Measurements from ENCODE around the gene DTX3. TPM values are rescaled to one million over a fixed set of nuclear protein-coding genes. Genes with fewer than 3 reads are reported as not detected.
"Not testable (repeated sequence)": the region's sequence is repeated elsewhere in the genome, so short reads cannot be mapped to it uniquely, and the experiment has no call there.

Gene DTX3, protein sequence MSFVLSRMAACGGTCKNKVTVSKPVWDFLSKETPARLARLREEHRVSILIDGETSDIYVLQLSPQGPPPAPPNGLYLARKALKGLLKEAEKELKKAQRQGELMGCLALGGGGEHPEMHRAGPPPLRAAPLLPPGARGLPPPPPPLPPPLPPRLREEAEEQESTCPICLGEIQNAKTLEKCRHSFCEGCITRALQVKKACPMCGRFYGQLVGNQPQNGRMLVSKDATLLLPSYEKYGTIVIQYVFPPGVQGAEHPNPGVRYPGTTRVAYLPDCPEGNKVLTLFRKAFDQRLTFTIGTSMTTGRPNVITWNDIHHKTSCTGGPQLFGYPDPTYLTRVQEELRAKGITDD
- polyA plus RNA-seq (ENCODE audit: insufficient read length), result 22.4 TPM

DNA sequence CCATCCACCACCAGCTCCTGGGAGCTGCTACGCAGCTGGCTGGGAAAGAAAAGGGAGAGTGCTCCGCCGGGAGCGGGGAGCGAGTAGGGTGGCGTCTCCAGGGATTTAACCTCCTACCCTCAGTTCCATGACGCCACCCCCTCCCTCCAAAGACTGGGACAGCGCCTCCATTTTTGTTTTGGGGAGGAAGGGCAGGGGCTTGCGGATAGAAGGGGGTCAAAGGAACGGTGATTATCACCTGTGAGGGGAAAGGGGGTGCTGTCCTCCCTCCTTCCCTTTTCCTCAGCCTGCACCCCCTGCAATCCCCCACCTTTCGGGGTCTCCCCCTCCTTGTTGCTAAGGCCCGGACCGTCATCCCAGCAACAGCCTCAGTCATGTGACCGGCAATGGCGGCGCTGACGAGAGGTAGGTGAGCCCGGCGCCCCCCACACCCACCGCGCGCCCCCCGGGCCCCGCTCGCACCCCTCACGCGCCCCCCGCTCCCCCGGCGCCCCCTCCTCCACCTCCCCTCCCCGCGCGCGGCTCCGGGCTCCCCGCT is at the start of gene DTX3:
TSS of gene DTX3 (plus strand) at position 371 of the 538 bp plus-strand sequence. CDS start 1,694 bp downstream, outside the sequence.
- DNase-seq (ENCODE audit: low read depth), result no peak

DNA sequence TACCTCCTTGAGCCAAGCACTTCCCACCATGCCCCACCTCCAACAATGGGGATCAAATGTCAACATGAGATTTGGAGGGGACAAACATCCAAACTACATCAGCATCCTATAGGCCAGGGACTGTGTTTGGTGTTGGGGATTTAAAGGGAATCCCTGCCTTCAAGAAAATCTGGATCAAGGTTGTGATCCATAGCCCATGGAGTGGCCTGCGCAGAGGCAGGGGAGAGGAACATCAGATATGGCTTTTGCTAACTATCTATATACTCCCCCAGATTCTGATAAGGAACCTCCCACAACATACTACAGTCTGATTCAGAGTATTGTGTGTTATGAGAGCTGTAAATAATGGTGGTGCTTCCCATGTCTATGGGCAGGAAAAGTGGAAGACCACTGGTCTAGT is 49.7 kb upstream of the DTX3 start:
- no peak for DNase-seq (ENCODE audit: low read depth)

DNA sequence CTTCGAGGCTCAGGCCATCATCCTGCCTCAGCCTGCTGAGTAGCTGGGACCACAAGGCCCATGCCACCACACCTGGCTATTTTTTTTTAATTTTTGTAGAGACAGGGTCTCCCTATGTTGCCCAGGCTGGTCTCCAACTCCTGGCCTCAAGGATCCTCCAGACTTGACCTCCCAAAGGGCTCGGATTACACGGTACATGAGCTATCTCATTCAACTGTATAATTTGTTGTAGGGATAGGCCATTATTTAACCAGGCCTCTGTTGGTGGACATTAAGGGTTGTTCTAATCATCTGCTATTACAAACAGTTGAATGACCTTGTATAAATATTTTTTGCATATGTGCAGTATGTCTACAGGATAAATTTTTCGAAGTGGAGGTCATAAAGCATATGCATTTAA is 45.8 kb upstream of the DTX3 start:
- DNase-seq (ENCODE audit: low read depth), result no peak

DNA sequence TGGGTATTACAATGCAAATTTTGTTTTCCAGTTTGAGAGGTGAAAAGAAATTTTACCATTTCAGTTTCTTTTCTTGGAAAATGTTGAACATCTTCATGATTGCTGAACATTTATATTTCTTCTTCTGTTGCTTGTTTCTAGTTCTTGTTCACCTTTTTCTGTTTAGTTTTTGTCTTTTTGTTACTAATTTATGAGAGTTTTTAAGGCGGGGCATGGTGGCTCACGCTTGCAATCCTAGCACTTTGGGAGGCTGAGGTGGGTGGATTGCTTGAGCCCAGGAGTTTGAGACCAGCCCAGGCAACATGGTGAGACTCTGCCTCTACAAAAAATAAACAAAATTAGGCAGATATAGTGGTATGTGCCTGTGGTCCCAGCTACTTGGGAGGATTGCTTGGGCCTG is 44.1 kb upstream of the DTX3 start:
- DNase-seq (ENCODE audit: low read depth), result no peak

DNA sequence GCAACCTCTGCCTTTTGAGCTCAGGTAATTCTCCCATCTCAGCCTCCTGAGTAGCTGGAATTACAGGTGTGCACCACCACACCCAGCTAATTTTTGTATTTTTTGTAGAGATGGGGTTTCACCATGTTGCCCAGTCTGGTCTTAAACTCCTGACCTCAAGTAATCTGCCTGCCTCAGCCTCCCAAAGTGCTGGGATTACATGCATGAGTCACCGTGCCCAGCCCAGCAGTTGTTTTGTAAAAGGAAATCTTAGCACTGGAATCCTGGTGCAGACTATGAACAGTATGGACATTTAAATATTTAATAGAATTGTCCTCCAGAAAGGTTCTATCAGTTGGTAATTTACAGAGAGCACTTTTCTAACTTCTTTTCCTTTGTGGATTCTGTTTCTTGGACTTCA is 43.5 kb upstream of the DTX3 start:
- DNase-seq (ENCODE audit: low read depth), result not testable (repeated sequence)

DNA sequence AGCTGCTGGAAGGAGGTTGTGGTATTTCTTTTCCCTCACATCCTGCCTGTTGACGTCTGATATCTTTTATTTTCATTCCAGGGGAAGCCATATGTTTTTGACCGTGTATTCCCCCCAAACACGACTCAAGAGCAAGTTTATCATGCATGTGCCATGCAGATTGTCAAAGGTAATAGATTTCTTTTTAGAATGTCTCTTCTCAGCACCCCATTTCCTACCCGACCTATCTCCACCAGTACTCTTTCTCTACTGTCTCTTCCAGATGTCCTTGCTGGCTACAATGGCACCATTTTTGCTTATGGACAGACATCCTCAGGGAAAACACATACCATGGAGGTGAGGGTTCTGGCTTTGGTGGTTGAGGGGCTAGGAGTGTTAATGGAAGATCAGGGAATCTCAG is 41.3 kb upstream of the DTX3 start:
- no peak for DNase-seq (ENCODE audit: low read depth)

DNA sequence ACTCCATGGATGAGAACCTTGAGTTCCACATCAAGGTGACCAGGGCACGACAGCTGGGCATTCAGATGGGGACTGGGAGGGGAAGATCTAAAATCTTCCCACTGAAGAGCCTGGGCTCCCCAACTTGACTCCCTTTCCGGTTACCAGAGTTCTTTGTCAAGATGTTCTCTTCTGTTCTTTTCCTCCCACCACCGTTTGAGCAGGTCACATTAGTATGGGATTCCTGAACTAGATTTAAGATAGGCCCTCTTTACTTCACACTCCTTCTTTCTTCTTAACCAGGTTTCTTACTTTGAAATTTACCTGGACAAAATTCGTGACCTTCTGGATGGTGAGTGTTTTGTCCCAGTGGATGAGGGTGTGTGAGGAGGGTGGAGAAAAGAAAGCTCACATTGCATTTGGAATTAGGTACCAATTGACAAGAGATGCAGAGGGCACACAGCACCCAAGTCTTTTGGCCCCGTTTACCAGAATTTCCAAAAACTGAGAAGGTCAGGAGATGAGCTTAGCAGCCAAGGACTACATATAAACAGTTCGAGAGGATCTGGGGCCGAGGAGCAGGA is 40.4 kb upstream of the DTX3 start:
- no peak for DNase-seq (ENCODE audit: low read depth)

DNA sequence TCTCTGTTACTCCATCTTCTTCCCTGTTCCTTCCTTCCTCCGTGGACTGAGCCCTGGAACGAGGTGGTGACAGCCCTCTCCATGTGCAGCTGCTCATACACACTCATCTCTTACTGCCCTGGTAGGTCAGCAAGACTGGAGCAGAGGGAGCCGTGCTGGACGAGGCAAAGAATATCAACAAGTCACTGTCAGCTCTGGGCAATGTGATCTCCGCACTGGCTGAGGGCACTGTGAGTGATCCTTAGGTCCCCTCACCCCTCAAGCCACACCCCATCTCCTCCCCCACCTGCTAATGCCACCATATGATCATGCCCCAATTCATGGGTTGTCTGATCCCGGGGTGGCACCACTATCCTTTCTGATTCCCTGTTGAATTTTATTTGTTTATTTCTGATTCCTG is 35.8 kb upstream of the DTX3 start:
- no peak for DNase-seq (ENCODE audit: low read depth)

DNA sequence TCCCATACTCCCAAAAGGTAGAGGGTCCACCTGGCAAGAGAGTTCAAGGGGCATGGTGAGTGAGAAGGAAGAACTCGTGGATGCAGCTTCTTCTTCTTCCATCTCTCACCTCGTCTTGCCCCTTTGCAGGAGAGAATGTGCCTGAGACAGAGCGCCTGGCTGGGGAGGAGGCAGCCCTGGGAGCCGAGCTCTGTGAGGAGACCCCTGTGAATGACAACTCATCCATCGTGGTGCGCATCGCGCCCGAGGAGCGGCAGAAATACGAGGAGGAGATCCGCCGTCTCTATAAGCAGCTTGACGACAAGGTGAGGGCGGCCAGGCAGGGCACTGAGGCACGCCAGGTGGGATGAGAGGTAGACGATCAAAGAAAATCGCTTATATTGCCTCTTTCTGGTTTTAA is 34.8 kb upstream of the DTX3 start:
- DNase-seq (ENCODE audit: low read depth), result no peak

DNA sequence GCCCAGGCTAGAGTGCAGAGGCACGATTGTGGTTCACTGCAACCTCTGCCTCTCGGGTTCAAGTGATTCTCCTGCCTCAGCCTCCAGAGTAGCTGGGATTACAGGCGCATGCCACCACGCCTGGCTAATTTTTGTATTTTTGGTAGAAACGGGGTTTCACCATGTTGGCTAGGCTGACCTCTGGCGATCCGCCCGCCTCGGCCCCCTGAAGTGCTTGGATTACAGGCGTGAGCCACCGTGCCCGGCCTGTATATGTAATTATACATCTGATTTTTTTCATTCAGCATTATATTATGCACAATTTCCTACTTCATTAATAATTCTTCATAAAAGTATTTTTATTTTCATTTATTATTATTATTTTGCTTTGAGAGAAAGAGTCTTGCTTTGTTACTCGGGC is 34.2 kb upstream of the DTX3 start:
- not testable (repeated sequence) for DNase-seq (ENCODE audit: low read depth)

DNA sequence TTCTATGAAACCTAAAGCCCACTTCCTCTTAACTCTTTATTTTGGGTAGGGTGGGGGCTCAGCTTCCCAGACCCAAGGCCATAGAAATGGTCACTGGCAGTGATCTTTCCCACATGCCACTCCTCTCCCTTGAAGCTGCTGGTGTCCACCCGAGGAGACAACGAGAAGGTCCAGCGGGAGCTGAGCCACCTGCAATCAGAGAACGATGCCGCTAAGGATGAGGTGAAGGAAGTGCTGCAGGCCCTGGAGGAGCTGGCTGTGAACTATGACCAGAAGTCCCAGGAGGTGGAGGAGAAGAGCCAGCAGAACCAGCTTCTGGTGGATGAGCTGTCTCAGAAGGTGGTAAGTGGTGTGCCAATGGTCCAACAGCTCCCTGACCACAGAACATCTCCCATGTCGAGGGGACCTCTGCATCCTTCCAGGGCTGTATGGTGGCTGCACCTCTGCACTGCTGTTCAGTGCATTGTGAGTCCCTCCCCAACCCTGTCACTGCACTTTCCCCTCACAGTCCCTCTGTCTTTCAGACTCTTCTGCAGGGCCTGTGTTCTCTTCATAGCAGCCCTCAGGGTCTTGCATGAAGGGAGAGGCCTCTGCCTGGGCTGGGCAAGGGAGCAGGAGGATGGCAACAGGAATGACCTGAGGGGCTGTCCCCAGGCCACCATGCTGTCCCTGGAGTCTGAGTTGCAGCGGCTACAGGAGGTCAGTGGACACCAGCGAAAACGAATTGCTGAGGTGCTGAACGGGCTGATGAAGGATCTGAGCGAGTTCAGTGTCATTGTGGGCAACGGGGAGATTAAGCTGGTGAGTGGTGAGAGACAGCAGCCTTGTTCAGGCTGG is 32.5 kb upstream of the DTX3 start:
- no peak for DNase-seq (ENCODE audit: low read depth)

DNA sequence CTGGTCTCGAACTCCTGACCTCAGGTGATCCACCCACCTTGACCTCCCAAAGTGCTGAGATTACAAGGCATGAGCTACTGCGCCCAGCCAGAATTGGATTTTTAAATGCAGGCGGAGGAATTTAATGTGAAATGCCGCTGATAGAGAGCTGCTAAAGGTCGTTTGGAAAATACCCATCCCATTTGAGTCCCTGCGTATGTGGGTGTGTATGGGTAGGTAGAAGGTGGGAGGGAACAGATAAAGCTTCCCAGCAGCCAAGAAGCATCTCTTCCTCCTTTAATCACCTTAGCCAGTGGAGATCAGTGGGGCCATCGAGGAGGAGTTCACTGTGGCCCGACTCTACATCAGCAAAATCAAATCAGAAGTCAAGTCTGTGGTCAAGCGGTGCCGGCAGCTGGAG is 29.8 kb upstream of the DTX3 start:
- DNase-seq (ENCODE audit: low read depth), result no peak

DNA sequence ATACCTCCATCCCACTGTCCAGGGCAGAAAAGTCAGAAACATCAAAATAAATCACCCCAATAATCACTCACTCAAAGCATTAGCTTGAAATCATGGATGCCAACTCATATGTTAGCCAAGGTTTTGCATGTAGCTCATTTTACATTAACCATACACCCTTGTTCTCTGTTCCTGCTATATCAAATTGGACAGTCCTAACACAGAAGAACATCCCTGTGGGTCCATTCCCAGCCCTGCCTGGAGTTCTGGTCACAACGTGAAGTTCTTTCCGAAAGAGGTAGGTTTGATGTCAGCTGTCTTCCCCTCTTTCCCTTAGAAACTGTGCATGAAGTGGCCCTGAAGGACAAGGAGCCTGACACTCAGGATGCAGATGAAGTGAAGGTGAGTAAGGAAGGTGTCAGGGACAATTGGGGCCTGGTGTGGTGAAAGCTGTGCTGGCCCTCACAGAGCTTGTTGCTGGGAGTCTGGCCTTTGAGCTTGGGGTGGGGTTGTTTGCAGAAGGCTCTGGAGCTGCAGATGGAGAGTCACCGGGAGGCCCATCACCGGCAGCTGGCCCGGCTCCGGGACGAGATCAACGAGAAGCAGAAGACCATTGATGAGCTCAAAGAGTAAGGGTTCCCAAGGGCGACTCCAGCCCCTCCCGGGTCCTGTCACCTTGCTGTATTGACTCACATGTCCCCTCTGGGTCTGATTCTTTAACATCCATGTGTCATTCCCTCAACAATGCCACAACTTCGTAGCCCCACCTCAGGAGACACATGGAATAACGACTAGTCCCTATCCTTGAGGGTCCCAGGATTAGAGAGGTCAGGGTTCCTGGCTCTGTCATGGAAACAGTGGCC is 28.6 kb upstream of the DTX3 start:
- no peak for DNase-seq (ENCODE audit: low read depth)

DNA sequence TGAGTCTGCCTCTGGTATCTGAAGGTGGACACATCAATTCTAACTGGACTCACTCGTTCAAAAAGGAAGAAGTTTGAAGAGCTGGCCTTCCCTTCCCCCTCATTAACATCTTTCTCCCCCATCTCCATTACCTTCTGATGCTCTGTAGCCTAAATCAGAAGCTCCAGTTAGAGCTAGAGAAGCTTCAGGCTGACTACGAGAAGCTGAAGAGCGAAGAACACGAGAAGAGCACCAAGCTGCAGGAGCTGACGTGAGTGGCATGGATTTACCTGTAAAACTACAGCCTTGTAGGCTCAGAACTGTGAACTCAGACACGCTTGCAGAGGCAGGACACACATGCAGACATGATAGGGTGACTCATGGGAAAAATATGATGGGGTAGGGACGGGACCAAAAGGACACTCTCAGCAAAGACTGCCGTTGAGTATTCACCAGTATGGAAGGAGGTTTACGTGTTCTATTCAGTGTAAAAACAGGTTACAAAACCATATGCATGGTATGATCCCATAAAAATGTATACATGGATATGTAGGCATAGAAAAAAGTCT is 27.9 kb upstream of the DTX3 start:
- DNase-seq (ENCODE audit: low read depth), result no peak

DNA sequence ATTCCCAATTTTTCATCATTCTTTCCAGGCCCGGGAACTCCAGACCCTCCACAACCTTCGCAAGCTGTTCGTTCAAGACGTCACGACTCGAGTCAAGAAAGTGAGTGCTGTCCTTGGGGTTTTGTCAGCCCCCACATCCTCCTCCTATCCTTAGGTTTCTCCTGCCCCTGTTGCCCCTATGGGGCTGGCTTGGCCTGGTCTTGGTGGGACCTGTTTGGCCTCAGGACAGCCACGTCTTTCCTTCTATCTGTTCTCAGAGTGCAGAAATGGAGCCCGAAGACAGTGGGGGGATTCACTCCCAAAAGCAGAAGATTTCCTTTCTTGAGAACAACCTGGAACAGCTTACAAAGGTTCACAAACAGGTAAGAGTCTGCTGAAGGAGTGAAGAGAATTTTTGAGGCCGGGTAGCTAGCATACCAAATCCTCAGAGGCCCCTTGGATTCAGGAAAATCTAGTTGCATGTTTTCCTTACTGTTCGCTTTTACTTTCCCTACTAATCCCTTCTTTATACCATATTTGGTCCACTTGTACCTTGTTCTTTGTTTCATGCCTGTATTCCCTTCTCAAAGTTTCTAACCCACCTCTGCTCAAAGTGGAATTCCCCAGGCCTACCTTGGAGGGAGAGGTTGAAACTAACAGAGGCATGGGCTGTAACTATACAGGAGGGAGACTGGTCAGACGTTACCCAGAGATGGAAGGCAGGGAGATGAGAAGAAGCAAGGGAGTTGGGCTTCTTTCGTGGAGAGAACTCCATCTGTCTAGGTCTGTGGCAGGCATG is 26.5 kb upstream of the DTX3 start:
- DNase-seq (ENCODE audit: low read depth), result no peak

DNA sequence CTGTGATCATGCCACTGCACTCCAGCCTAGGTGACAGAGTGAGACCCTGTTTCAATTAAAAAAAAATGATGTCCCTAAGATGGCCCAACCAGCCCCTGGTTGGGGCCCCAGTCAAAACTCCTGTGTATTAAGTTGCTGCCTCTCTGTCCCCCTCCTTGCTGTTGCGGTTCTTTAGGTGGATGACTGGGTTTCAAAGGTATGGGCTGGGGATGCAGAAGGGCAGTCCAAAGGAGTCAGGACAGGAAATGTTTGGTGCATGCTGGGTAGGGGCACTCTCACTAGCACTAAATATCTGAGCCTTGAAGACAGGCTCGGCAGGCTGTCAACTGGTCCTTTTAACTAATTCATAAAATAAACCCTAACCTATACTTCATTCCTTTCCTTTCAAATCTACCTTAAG is 25.6 kb upstream of the DTX3 start:
- DNase-seq (ENCODE audit: low read depth), result no peak

DNA sequence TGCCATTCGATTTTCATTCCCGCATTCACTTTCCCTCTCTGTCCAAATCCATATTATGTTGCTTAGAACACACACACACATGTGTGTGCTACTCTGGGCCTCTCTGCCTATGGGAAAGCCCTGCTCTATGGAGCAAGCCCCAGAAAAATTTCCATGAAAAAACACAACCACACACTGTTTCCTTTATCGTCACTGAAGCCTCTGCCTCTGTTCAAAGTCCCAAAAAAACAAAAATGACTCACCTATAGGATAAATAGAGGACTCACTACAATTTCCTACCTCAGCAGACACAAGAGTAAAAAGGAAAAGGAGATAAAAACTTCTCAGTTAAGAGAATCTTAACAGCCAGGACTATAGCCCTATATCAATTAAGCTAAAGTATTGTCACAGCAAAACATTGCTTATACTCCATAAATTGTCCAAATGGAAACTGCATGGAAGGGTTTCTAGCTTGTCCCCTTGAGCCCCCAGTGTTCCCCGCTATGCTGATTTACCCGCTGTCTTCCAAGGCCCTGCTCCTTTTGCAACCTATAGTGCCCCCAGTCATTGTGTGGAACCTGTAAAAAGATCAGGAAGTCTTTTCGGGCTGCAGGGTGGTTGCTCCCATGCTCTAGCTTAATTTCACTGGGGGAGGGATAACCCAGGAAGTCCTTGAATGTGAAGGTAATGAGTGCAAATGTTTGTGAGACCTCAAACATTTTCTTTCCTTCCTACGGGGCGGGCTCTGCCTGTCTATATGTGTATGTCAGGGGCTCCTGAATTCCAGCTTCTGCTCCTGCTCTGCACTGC is 24.8 kb upstream of the DTX3 start:
- DNase-seq (ENCODE audit: low read depth), result no peak

DNA sequence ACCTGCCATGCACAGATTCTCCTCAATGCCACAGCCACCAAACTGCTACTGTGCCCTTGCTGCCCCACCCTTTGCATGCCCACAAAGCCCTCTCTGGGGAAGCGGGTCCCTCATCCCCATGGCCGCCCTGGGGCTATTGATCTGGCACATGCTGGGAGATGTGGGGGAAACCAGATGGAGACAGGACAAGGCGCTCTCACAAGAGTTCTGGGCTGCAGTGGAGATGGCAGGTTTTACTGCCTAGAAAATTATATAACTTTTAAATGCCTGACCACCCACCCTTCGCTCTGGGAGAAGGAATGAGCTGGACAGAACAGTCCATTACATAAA is 24.2 kb upstream of the DTX3 start:
- no peak for DNase-seq (ENCODE audit: low read depth)

DNA sequence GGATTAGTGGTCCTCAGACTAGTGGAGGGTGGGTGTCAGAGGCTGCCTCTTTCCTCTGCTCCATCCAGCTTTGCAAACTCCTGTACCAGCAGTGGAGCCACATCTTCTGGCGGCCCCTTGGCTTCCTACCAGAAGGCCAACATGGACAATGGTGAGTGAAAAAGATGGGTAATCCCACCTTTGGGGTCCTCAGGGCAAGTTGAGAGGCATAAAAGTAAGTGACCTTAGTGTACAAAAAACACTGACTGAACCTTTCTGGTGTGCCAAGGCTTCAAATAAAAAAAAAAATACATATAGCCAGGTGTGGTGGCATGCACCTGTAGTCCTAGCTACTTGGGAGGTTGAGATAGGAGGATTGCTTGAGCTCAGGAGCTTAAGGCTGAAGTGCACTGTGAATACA is 22.8 kb upstream of the DTX3 start:
- no peak for DNase-seq (ENCODE audit: low read depth)

DNA sequence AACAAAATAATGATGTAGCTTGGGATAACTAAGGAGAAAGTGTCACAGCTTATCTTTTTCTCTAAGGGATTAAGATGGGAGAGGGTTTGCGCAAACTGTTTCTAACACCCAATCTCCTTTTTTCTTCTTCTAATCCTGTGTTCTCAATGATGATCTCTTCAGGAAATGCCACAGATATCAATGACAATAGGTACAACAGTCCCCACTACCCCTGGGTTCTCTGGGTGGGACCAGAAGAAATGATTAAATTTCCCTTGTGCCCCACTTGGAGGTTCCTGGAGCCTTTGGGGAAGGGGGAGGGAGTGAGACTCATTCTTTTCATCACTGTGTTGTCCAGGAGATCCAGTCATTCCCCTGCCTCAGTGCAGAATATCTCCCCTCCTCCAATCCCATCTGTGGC is 22.2 kb upstream of the DTX3 start:
- DNase-seq (ENCODE audit: low read depth), result no peak

Measured in forelimb muscle (tissue), 1 donor.